ENCODE measurements around the gene NFATC2.

DNA sequence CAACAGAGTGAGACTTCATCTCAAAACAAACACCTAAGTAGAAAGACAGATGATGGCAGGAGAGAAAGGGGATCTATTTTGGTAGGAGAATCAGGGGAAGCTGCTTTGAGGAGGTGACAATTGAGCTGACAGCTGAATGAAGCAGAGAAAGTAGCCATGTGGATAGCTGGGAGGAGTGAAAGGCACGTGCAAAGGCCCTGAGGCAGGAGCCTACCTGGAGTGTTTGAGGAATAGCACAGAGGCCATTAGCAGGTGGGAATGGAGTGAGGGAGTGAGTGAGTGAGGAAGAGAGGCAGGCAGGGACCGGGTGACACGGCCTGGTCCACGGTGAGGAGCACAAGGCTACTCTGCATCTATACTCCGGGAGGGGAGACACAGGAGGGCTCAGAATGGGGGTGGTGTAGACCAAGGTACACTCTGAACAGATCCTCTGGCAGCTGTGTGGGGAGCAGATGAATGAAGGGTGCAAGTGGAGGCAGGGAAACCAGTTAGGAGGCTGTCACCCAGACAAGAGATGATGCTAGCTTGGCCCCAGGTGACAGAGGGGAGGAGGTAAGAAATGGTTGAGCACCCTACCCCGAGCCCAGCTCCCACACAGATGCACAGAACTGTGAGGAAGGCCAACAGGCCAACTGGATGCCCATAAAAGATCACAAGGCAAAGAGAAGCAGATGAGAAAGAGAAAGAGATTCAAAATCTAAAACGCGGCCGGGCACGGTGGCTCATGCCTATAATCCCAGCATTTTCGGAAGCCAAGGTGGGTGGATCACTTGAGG, 43.6 kb downstream of the NFATC2 start:
- TF ChIP-seq, protein P1, sequence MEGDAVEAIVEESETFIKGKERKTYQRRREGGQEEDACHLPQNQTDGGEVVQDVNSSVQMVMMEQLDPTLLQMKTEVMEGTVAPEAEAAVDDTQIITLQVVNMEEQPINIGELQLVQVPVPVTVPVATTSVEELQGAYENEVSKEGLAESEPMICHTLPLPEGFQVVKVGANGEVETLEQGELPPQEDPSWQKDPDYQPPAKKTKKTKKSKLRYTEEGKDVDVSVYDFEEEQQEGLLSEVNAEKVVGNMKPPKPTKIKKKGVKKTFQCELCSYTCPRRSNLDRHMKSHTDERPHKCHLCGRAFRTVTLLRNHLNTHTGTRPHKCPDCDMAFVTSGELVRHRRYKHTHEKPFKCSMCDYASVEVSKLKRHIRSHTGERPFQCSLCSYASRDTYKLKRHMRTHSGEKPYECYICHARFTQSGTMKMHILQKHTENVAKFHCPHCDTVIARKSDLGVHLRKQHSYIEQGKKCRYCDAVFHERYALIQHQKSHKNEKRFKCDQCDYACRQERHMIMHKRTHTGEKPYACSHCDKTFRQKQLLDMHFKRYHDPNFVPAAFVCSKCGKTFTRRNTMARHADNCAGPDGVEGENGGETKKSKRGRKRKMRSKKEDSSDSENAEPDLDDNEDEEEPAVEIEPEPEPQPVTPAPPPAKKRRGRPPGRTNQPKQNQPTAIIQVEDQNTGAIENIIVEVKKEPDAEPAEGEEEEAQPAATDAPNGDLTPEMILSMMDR (IDR thresholded peaks at IDR 0.05): no peak
- no peak for TF ChIP-seq EP300 (IDR thresholded peaks at IDR 0.05)
- TF ChIP-seq POLR2A (IDR thresholded peaks at IDR 0.05; ENCODE audit: low read depth): no peak
- no peak for TF ChIP-seq POLR2AphosphoS5 (IDR thresholded peaks at IDR 0.05)

All from esophagus muscularis mucosa (tissue), 4 donors.